Smooth muscle cell (in vitro differentiated cells): ENCODE data around the gene TCN2. TPM values are rescaled to one million over a fixed set of nuclear protein-coding genes. Genes with fewer than 3 reads are reported as not detected.

Experiments used
- DNase-seq: peaks from one replicate; lab custom pipeline; 2025; ENCODE audit not compliant: unreplicated experiment; lab: John Stamatoyannopoulos, UW
- H2AFZ ChIP-seq: fragments of 200-600 bp; sonication (generic); 2 replicates; pipeline ENCODE4 v1.6.0; 2016; ENCODE audit warnings: antibody characterized with exemption, low read depth, mild to moderate bottlenecking
- H3F3A ChIP-seq: fragments of 200-600 bp; sonication (generic); 2 replicates; pipeline ENCODE4 v1.6.0; 2017; ENCODE audit warnings: antibody characterized with exemption, low read depth
- H3K27ac ChIP-seq: fragments of 200-600 bp; sonication (generic); 2 replicates; pipeline ENCODE4 v1.5.1; 2016; ENCODE audit warnings: low read depth, mild to moderate bottlenecking
- H3K27me3 ChIP-seq: fragments of 200-600 bp; sonication (generic); 2 replicates; pipeline ENCODE4 v1.6.1; 2016; ENCODE audit warnings: low read depth, mild to moderate bottlenecking
- H3K36me3 ChIP-seq: fragments of 200-600 bp; sonication (generic); 2 replicates; pipeline ENCODE4 v1.5.1; 2016; ENCODE audit warnings: low read depth
- H3K4me1 ChIP-seq: fragments of 200-600 bp; sonication (generic); 2 replicates; pipeline ENCODE4 v1.5.1; 2016; ENCODE audit warnings: low read depth
- H3K4me2 ChIP-seq: fragments of 200-600 bp; sonication (generic); 2 replicates; pipeline ENCODE4 v1.6.0; 2016; ENCODE audit warnings: mild to moderate bottlenecking
- H3K4me3 ChIP-seq: fragments of 200-600 bp; sonication (generic); 2 replicates; pipeline ENCODE4 v1.5.1; 2016; ENCODE audit warnings: mild to moderate bottlenecking
- H3K79me2 ChIP-seq: fragments of 200-600 bp; sonication (generic); 2 replicates; pipeline ENCODE4 v1.6.0; 2016; ENCODE audit warnings: low read depth, mild to moderate bottlenecking
- H3K9ac ChIP-seq: fragments of 200-600 bp; sonication (generic); 2 replicates; pipeline ENCODE4 v1.6.0; 2016; ENCODE audit warnings: low read depth
- H3K9me3 ChIP-seq: fragments of 200-600 bp; sonication (generic); replicated peaks from 2 replicates; pipeline ENCODE4 v1.5.1; 2016; ENCODE audit warnings: low read depth
- H4K20me1 ChIP-seq: fragments of 200-600 bp; sonication (generic); 2 replicates; pipeline ENCODE4 v1.6.0; 2016; ENCODE audit warnings: low read depth
- WGBS: methylation state at CpG from one replicate; pipeline ENCODE4 v1.1.7; 2016; ENCODE audit warnings: low lambda C conversion rate; 5-methylcytosine and 5-hydroxymethylcytosine counted together
- polyA plus RNA-seq: library from polyadenylated mRNA; unstranded; fragments of >200 nt; fragmentation: Nextera tagmentation; extraction: Ambion mirVana; gene quantifications from 2 replicates; pipeline ENCODE4 v1.2.1, GENCODE V29; 2016
- total RNA-seq: library from RNA; depleted of rRNA; stranded (reverse); fragments of >200 nt; gene quantifications from 2 replicates; pipeline ENCODE4 v1.2.3, GENCODE V29; 2014
- TF ChIP-seq, protein P1 (sequence below): fragments of 200-600 bp; sonication (generic); IDR thresholded peaks from 2 replicates; pipeline ENCODE4 v1.5.1; 2017; ENCODE audit warnings: borderline replicate concordance, mild to moderate bottlenecking, antibody characterized with exemption; ENCODE audit not compliant: insufficient read depth, poor library complexity, severe bottlenecking

Gene TCN2
- total and polyA plus RNA-seq, 2 experiments from 2014 or later = 3.3 to 5.2 TPM

GRCh38 chr22:30654361-30654760 is 47.4 kb downstream of the TCN2 start:
- no peak overlapping the region for H2AFZ ChIP-seq
- H3K9me3 ChIP-seq = no peaks in the 10 kb centered on the region
- H3K27me3 ChIP-seq = no peaks in the 10 kb centered on the region
- no peak overlapping the region for H3K4me2 ChIP-seq
- no peak overlapping the region for H3K27ac ChIP-seq
- H3K79me2 ChIP-seq = no peaks in the 10 kb centered on the region
- H3K9ac ChIP-seq = no peak overlapping the region
- H3F3A ChIP-seq = no peaks in the 10 kb centered on the region
- TF ChIP-seq, protein P1, sequence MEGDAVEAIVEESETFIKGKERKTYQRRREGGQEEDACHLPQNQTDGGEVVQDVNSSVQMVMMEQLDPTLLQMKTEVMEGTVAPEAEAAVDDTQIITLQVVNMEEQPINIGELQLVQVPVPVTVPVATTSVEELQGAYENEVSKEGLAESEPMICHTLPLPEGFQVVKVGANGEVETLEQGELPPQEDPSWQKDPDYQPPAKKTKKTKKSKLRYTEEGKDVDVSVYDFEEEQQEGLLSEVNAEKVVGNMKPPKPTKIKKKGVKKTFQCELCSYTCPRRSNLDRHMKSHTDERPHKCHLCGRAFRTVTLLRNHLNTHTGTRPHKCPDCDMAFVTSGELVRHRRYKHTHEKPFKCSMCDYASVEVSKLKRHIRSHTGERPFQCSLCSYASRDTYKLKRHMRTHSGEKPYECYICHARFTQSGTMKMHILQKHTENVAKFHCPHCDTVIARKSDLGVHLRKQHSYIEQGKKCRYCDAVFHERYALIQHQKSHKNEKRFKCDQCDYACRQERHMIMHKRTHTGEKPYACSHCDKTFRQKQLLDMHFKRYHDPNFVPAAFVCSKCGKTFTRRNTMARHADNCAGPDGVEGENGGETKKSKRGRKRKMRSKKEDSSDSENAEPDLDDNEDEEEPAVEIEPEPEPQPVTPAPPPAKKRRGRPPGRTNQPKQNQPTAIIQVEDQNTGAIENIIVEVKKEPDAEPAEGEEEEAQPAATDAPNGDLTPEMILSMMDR = no peak
- H3K4me1 ChIP-seq = no peaks in the 10 kb centered on the region
- WGBS = 95% methylated on average over 14 of the region's 14 CpGs
- no peaks in the 10 kb centered on the region for H3K36me3 ChIP-seq
- H3K4me3 ChIP-seq = no peak overlapping the region
- no peak for DNase-seq
- no peaks in the 10 kb centered on the region for H4K20me1 ChIP-seq

GRCh38 chr22:30655532-30655931 is 48.6 kb downstream of the TCN2 start:
- H3K27me3 ChIP-seq = no peaks in the 10 kb centered on the region
- TF ChIP-seq, protein P1 = no peak
- no peak overlapping the region for H3K4me2 ChIP-seq
- no peak overlapping the region for H3K4me3 ChIP-seq
- no peaks in the 10 kb centered on the region for H3K36me3 ChIP-seq
- DNase-seq = no peak
- no peaks in the 10 kb centered on the region for H3K79me2 ChIP-seq
- whole genome bisulfite sequencing = 44% methylated on average over 3 of the region's 3 CpGs
- H2AFZ ChIP-seq = no peak overlapping the region
- no peak overlapping the region for H3K27ac ChIP-seq
- H3F3A ChIP-seq = no peaks in the 10 kb centered on the region
- no peaks in the 10 kb centered on the region for H4K20me1 ChIP-seq
- no peaks in the 10 kb centered on the region for H3K4me1 ChIP-seq
- no peak overlapping the region for H3K9ac ChIP-seq
- H3K9me3 ChIP-seq = no peaks in the 10 kb centered on the region

DNA sequence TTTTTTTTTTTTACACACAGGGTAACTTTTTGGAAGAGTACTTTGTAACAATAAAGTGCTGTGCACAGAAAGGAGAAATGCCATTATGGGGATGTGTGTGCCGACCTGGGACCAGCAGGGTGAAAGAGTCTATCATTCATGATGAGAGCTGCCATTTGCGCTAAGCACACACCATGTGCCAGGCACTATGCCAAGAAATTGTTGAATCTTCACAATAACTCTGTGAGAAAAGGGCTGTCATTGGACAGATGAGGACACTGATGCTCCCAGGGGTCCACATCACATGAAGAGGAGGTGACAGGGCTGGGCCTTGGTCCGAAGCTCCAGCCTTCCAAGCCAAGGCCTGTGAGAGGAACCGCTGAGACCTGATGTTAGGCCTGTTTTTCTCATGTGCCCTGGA is 55.1 kb downstream of the TCN2 start:
- Histone ChIP-seq H3K4me2 (no peak overlapping the region), H3K27ac (no peak overlapping the region), H3K4me1 (peaks cover 4% of the 10 kb centered on the region), H3F3A (no peaks in the 10 kb centered on the region), H3K79me2 (no peaks in the 10 kb centered on the region), H3K36me3 (no peaks in the 10 kb centered on the region), H2AFZ (no peak overlapping the region), H3K9me3 (no peaks in the 10 kb centered on the region), H3K27me3 (peaks cover 3% of the 10 kb centered on the region), H3K4me3 (no peak overlapping the region), H3K9ac (no peak overlapping the region), H4K20me1 (no peaks in the 10 kb centered on the region)
- WGBS = 95% methylated on average over 4 of the region's 4 CpGs
- DNase-seq = no peak
- TF ChIP-seq, protein P1 = no peak

GRCh38 chr22:30664798-30665197 is 57.8 kb downstream of the TCN2 start:
- TF ChIP-seq, protein P1 = no peak
- H3K4me1 ChIP-seq = peaks cover 11% of the 10 kb centered on the region

More at GRCh38 chr22:30664798-30665197, 57.8 kb downstream of the TCN2 start:
- Histone ChIP-seq H3K4me3 (no peak overlapping the region), H2AFZ (no peak overlapping the region), H3K9ac (no peak overlapping the region), H3F3A (no peaks in the 10 kb centered on the region), H3K27ac (no peak overlapping the region), H3K36me3 (no peaks in the 10 kb centered on the region), H4K20me1 (no peaks in the 10 kb centered on the region), H3K79me2 (no peaks in the 10 kb centered on the region), H3K9me3 (no peaks in the 10 kb centered on the region), H3K27me3 (peaks cover 3% of the 10 kb centered on the region), H3K4me2 (no peak overlapping the region)
- no peak for DNase-seq
- 97% methylated on average over 13 of the region's 13 CpGs for WGBS
